C1 segment of cervical spinal cord (tissue), 14 donors: Measurements from ENCODE around the gene MED22.
"Not testable (repeated sequence)": the region's sequence is repeated elsewhere in the genome, so short reads cannot be mapped to it uniquely, and the experiment has no call there.

Experiments
- DNase-seq, 14 donors: peaks; one replicate each; lab custom pipeline; 2025; lab: John Stamatoyannopoulos, UW

MED22 gene

DNA sequence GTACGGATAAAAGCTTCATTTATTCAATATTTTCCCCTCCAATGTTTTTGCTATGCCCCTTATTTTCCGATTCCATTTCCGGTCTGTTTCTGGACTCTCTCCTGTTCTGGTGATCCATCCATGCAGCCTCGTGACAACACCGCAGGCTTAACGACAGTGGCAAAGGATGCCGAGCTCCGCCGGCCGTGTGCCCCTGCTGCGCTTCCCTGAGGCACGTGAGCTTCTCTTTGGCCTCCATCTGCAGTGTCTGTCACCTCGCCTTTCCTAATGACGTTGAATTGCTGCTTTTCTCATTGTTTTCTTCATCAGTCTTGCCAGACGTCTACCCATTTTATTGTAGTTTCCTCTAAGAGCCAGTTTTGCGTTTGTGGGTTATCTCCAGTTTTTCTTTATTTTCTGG, 40.6 kb downstream of the MED22 start:
- no peak for DNase-seq

GRCh38 chr9:133306242-133307204, 41.4 kb downstream of the MED22 start:
- peak in 1 of 14 donors; percentile 57 for DNase-seq

- DNase-seq, result no peak
Measured at GRCh38 chr9:133305731-133306130, 42.2 kb downstream of the MED22 start.

DNA sequence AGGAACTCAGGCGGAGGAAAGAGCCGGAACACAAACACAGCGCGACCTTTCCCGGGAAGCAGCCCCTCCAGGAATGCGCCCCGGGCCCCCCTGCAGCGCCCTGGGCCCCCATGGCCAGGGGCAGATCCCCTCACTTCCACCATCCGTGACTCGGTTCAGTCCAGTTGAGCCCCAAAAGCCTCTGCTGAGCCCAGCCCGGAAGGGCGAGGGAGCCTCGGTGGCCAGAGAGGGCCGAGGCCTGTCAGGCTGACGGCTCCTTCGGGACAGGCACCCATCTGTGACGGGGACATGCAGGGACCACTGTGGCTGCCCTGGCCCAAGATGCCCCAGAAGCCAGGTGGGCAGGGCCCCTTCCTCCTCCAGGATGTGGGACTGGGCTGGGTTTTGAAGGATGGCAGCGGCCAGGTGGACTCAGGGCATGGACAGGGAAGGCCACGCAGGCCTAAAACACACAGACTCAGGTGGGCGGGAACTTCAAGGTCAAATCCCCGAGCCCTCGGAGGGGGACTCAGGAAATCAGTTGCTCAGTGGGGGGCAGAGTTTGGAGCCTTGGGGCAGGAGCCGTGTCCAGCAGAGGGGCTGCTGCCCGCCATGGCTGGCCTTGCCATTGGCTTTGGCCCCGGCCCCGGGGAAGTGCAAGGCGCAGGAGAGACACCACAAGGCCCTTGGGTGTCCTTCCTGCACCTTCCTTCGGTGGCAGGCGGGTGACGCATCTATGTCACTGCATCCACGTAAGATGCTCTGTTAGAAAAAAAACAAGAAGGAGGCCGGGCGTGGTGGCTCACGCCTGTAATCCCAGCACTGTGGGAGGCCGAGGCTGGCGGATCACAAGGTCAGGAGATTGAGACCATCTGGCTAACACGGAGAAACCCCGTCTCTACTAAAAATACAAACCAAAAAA, 43.2 kb downstream of the MED22 start:
- DNase-seq, result no peak

- no peak for DNase-seq
Measured at GRCh38 chr9:133304158-133304470, 43.8 kb downstream of the MED22 start.

DNA sequence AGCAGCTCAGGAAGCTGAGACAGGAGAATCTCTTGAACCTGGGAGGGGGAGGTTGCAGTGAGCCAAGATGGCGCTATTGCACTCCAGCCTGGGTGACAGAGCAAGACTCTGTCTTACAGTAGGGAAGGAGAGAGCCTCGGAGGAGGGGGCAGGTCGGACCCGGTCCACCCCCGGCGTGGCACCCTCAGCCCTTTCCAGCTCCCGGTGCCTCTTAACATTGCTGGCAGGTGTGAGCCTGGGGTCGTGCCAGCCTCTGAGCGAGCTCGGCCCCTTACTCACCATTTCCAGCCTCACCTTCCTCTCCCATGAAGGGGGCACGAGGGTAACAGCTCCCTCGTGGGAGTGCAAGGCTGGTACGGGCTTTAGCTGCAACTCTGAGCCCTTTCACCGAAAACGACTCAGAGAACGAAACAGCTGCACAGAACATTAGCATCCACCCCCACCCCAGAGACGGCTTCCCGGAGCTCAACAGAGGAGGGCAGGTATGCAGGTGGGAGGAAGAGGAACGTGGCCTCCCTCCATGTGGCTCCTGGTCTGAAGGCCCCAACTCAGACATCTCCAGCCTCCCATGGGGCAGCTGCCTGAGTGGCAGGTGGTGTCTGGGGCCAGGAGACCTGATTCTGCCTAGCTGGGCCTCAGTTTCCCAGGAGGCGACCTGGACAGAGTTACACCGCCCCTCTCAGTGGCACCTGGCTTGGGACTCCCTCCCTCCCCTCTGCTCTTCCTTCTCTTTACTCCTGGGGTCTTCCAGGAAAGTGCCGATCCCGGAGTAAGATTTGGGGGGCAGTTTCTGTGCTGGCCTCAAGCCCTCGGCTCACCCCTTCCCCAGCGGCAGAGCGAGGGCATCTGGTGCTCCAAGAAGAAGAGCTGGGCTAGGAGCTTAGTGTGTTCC, 44.4 kb downstream of the MED22 start:
- DNase-seq, result no peak

DNA sequence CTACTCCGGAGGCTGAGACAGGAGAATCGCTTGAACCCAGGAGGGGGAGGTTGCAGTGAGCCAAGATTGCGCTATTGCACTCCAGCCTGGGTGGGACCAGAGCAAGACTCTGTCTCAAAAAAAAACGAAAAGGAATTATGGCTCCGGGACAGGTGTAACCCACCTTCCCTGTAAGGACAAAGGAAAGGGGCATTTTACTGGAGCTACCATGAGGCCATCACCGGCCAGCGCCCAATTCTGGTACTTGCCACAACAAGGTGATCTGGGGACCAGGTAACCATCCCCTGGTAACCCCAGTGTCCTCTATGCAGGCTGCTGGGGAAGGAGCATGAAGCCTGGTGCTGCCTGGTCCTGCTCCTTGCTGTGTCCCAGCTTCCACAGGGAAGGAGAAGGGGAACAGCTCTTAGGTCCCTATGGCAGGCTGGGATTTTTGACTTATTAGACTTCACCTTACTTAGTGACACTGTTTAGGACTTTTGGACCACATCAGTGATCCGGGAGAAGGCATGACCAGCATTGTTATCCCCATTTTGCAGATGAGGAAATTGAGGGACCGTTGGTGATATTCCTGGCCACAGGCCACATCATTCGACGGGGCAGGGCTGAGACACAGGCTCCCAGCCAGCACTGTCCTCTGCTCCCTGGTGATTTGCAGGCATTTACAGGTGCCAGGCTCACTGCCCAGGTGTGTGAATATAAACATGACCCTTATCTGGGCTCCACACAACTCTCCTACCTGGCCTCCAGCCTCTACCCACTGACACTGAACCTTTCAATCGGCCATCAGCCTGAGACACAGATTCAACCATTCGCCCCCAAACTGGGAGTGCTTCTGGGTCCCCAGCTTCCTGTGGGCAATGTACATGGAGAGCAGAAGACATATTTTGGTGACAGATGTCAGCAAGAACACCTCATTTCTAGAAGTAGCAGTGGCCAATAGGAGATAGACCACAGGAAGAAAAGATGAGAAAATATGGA, 46.4 kb downstream of the MED22 start:
- no peak for DNase-seq

- DNase-seq, result not testable (repeated sequence)
Measured at GRCh38 chr9:133299996-133300395, 47.9 kb downstream of the MED22 start.

DNA sequence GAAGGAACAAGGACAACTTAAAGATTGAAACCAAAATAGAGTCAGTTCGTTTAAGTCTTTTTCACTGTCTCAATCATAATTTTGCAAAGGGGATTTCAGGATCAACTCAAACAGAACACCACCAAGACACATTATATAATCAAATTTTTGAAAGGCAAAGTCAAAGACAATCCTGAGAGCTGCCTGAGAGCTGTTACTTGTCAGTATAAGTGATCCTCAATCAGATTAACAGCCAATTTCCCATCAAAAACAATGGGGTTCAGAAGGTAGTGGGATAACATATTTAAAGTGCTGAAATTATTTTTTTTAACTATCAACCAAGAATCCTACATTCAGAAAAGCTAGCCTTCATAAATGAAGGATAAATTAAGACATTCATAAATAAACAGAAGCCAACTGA, 53.7 kb downstream of the MED22 start:
- DNase-seq, result no peak

DNA sequence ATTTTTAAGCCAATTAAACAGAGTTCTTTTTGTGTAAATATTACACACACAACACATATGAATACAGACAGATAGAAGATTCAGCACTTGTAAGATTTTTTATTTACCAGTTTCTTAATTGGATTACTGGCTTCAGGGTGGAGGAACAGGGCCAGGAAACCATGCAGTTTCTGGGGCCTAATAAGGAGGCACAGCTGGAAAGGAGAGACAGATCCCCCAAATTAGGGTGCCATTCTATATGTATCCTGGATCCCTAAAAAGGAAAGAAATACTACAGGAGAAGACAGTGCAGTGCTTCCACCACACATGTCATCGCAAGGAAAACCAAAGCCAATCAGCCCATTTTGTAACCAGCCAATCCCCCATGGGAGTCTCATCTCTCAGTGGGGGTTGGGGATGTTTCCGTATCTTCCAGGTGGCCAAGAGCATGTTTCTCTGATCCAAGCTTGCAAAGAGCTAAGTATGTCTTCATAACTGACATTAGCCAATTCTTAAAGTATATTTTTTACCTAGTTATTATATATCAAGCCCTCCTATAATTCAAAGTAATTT, 57.1 kb downstream of the MED22 start:
- DNase-seq, result no peak
